Central memory CD8-positive, alpha-beta T cell (primary cell): ENCODE data around the gene CLTC.
"Not testable (repeated sequence)": the region's sequence is repeated elsewhere in the genome, so short reads cannot be mapped to it uniquely, and the experiment has no call there.

Experiments
- ATAC-seq: fragments of 150-1000 bp; cut with Tn5 transposase; replicated peaks from 2 replicates; pipeline ENCODE4 v1.10.0; 2022; ENCODE audit warnings: mild to moderate bottlenecking, moderate FRiP score, moderate number of reproducible peaks; ENCODE audit not compliant: poor library complexity, severe bottlenecking; ENCODE audit errors: extremely low read depth
- DNase-seq, 2 donors: peaks; one replicate each; pipeline ENCODE4 v3.0.0; 2021; ENCODE audit warnings: low spot score in 2 of 2
- H3K27ac Mint-ChIP-seq: one replicate; pipeline ENCODE4 v1.8.0; 2022; ENCODE audit warnings: low read depth, mild to moderate bottlenecking, moderate library complexity, mixed read lengths
- H3K27me3 Mint-ChIP-seq: one replicate; pipeline ENCODE4 v1.8.0; 2022; ENCODE audit warnings: mixed read lengths
- H3K36me3 Mint-ChIP-seq: one replicate; pipeline ENCODE4 v1.8.0; 2022; ENCODE audit warnings: mild to moderate bottlenecking, moderate library complexity, mixed read lengths; ENCODE audit not compliant: insufficient read depth
- H3K4me1 Mint-ChIP-seq: one replicate; pipeline ENCODE4 v1.8.0; 2022; ENCODE audit warnings: mixed read lengths
- H3K4me3 Mint-ChIP-seq: one replicate; pipeline ENCODE4 v1.8.0; 2022; ENCODE audit warnings: mild to moderate bottlenecking, moderate library complexity, mixed read lengths
- H3K9me3 Mint-ChIP-seq: one replicate; pipeline ENCODE4 v1.8.0; 2022; ENCODE audit warnings: mixed read lengths

Gene CLTC

DNA sequence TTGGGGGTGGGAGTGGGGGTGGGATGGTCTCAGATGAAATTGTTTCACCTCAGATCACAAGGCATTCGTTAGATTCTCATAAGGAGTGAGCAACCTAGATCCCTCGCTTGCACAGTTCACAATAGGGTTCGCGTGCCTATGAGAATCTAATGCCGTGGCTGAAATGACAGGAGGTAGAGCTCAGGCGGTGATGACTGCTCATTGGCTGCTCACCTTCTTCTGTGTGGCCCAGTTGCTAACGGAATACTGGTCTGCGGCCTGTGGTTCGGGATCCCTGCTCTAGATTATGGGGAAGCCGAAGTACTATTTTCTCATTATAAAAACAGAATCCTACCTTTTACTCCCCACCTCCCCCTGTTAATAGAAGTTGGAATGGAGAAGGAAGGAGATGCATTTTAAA, 18.9 kb downstream of the CLTC start:
- ATAC-seq (no peak), DNase-seq (no peak)
- H3K27ac Mint-ChIP-seq = no peak overlapping the region
- H3K4me3 Mint-ChIP-seq = no peak overlapping the region
- H3K4me1 Mint-ChIP-seq = peaks cover 58% of the 10 kb centered on the region
- H3K36me3 Mint-ChIP-seq = peaks cover 2% of the 10 kb centered on the region
- H3K9me3 Mint-ChIP-seq = no peaks in the 10 kb centered on the region
- no peaks in the 10 kb centered on the region for H3K27me3 Mint-ChIP-seq

- Mint-ChIP-seq H3K36me3 (peaks cover 16% of the 10 kb centered on the region), H3K4me1 (peaks cover 53% of the 10 kb centered on the region), H3K4me3 (peak overlapping the region; percentile 70), H3K27ac (peak overlapping the region; percentile 84), H3K9me3 (no peaks in the 10 kb centered on the region), H3K27me3 (no peaks in the 10 kb centered on the region)
- DNase-seq = no peak
- ATAC-seq = peak; percentile 88
Measured at GRCh38 chr17:59641799-59642484, 22.2 kb downstream of the CLTC start.

GRCh38 chr17:59642565-59642964, 22.9 kb downstream of the CLTC start:
- Mint-ChIP-seq H3K9me3 (no peaks in the 10 kb centered on the region), H3K27me3 (no peaks in the 10 kb centered on the region), H3K36me3 (peaks cover 22% of the 10 kb centered on the region), H3K27ac (peak overlapping the region; percentile 84), H3K4me1 (peaks cover 58% of the 10 kb centered on the region), H3K4me3 (peak overlapping the region; percentile 70)
- no peak for DNase-seq
- ATAC-seq = no peak

GRCh38 chr17:59643159-59644140, 23.8 kb downstream of the CLTC start:
- Mint-ChIP-seq H3K9me3 (no peaks in the 10 kb centered on the region), H3K27ac (peak overlapping the region; percentile 84), H3K4me3 (no peak overlapping the region), H3K4me1 (peaks cover 58% of the 10 kb centered on the region), H3K36me3 (peaks cover 30% of the 10 kb centered on the region), H3K27me3 (no peaks in the 10 kb centered on the region)
- DNase-seq (no peak), ATAC-seq (no peak)

- Mint-ChIP-seq H3K27me3 (no peaks in the 10 kb centered on the region), H3K36me3 (peaks cover 45% of the 10 kb centered on the region), H3K4me3 (no peak overlapping the region), H3K27ac (no peak overlapping the region), H3K9me3 (no peaks in the 10 kb centered on the region), H3K4me1 (peaks cover 59% of the 10 kb centered on the region)
- ATAC-seq = no peak
- DNase-seq = no peak
Measured at GRCh38 chr17:59647288-59647687, 27.6 kb downstream of the CLTC start.

- Mint-ChIP-seq H3K36me3 (peaks cover 57% of the 10 kb centered on the region), H3K27ac (no peak overlapping the region), H3K4me1 (peaks cover 44% of the 10 kb centered on the region), H3K9me3 (no peaks in the 10 kb centered on the region), H3K4me3 (no peak overlapping the region), H3K27me3 (no peaks in the 10 kb centered on the region)
- DNase-seq = no peak
- ATAC-seq = no peak
Measured at GRCh38 chr17:59649886-59650285, 30.2 kb downstream of the CLTC start.

DNA sequence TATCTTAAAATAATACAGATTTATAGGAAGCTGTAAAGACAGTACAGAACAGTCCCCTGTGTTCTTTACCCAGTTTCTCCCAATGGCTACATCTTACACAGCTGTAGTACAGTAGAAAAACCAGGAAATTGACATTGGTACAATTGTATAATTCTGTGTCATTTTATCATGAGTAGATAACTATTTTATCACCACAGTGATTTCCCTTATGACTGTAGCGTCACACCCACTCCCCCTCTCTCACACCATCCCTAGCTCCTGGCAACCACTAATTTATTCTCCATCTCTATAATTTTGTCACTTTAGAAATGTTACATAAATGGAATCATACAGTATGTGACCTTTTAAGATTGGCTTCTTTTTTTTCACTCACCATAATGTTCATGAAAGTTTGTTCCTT, 30.9 kb downstream of the CLTC start:
- no peaks in the 10 kb centered on the region for H3K27me3 Mint-ChIP-seq

GRCh38 chr17:59651346-59651745, 31.7 kb downstream of the CLTC start:
- Mint-ChIP-seq H3K36me3 (peaks cover 67% of the 10 kb centered on the region), H3K27ac (peak overlapping the region; percentile 4), H3K4me1 (peaks cover 43% of the 10 kb centered on the region), H3K4me3 (no peak overlapping the region), H3K27me3 (no peaks in the 10 kb centered on the region), H3K9me3 (no peaks in the 10 kb centered on the region)
- DNase-seq = no peak
- ATAC-seq = peak; percentile 94

More for the DNA sequence above, 30.9 kb downstream of the CLTC start:
- H3K36me3 Mint-ChIP-seq = peaks cover 62% of the 10 kb centered on the region
- H3K27ac Mint-ChIP-seq = no peak overlapping the region
- H3K9me3 Mint-ChIP-seq = no peaks in the 10 kb centered on the region
- ATAC-seq (no peak), DNase-seq (no peak)
- H3K4me3 Mint-ChIP-seq = no peak overlapping the region
- H3K4me1 Mint-ChIP-seq = peaks cover 44% of the 10 kb centered on the region

GRCh38 chr17:59652119-59652518, 32.4 kb downstream of the CLTC start:
- no peak for DNase-seq
- Mint-ChIP-seq H3K4me1 (peaks cover 36% of the 10 kb centered on the region), H3K36me3 (peaks cover 63% of the 10 kb centered on the region), H3K27me3 (no peaks in the 10 kb centered on the region), H3K27ac (peak overlapping the region; percentile 4), H3K9me3 (no peaks in the 10 kb centered on the region), H3K4me3 (no peak overlapping the region)
- no peak for ATAC-seq

DNA sequence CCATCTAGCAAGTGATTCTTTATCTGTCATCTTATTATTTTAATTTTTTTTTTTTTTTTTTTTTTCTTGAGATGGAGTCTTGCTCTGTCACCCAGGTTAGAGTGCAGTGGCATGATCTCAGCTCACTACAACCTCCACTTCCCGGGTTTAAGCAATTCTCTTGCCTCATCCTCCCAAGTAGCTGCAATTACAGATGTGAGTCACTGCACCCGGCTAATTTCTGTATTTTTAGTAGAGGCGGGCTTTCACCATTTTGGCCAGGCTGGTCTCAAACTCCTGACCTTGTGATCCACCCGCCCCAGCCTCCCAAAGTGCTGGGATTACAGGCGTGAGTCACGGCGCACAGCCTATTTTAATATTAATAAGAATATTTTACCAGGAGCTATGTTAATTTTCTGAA, 36.9 kb downstream of the CLTC start:
- not testable (repeated sequence) for DNase-seq
- peaks cover 79% of the 10 kb centered on the region for H3K36me3 Mint-ChIP-seq

GRCh38 chr17:59666235-59666634, 46.5 kb downstream of the CLTC start:
- H3K9me3 Mint-ChIP-seq = no peaks in the 10 kb centered on the region
- no peak overlapping the region for H3K27ac Mint-ChIP-seq
- DNase-seq = no peak
- H3K27me3 Mint-ChIP-seq = no peaks in the 10 kb centered on the region
- no peak overlapping the region for H3K4me3 Mint-ChIP-seq
- ATAC-seq = no peak
- H3K4me1 Mint-ChIP-seq = peaks cover 8% of the 10 kb centered on the region
- H3K36me3 Mint-ChIP-seq = peaks cover 68% of the 10 kb centered on the region

More for the DNA sequence above, 36.9 kb downstream of the CLTC start:
- not testable (repeated sequence) for H3K9me3 Mint-ChIP-seq, ATAC-seq, H3K4me3 Mint-ChIP-seq, H3K4me1 Mint-ChIP-seq, H3K27me3 Mint-ChIP-seq, H3K27ac Mint-ChIP-seq

- Mint-ChIP-seq H3K27me3 (no peaks in the 10 kb centered on the region), H3K4me1 (peaks cover 8% of the 10 kb centered on the region), H3K27ac (peak overlapping the region; percentile 13), H3K36me3 (peaks cover 58% of the 10 kb centered on the region), H3K9me3 (no peaks in the 10 kb centered on the region), H3K4me3 (no peak overlapping the region)
- no peak for DNase-seq
- ATAC-seq = no peak
Measured at GRCh38 chr17:59668816-59669215, 49.1 kb downstream of the CLTC start.

DNA sequence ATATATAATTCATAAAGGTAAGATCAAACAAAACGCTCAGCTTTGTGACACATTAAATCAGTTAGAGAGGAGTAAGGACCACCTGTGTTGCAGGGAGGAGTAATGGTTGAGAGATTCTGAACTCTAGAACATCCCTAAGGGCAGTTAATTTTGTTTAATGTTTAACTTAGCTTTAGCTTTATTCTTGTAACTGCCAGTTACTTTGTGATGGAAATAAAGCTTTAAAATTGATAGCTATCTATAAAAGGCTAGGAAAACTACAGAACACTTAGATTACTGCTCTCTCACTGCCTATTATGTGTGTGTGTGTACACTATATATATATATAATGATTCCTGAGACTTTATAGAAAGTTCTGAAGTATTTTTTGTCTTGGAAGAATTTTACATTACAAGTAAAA, 49.7 kb downstream of the CLTC start:
- Mint-ChIP-seq H3K27me3 (no peaks in the 10 kb centered on the region), H3K9me3 (no peaks in the 10 kb centered on the region), H3K4me3 (no peak overlapping the region), H3K36me3 (peaks cover 53% of the 10 kb centered on the region), H3K27ac (no peak overlapping the region), H3K4me1 (peaks cover 8% of the 10 kb centered on the region)
- DNase-seq (no peak), ATAC-seq (no peak)
